Measurements from ENCODE around the gene PARPBP. TPM values are rescaled to one million over a fixed set of nuclear protein-coding genes. Genes with fewer than 3 reads are reported as not detected.

Gene PARPBP
- total and polyA plus RNA-seq, 2 of the 8 experiments (the other 6 are each of a cell fraction or from before 2014, with no cell fraction given), result 10.9 to 38.1 TPM

DNA sequence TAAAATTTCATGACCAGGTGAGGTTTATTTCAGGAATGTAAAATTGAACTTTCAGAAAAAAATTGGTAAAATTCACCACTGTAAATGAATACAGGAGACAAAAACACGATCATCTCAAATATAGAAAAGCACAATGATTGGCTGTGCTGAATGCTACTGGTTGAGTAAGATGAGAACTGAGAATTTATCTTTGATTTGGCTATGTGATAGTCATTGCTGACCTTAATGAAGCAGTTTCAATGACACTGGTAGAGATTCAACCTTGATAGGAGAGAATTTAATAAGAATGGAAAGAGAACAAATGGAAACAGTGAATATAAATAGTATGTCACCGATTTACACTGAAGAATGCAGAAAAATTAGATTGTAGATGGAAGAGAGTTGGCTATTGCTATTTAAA lies 84.0 kb downstream of the PARPBP start:
- no peak overlapping the region for H3K18ac ChIP-seq (ENCODE audit: extremely low read depth, low read length)
- H3K79me1 ChIP-seq (ENCODE audit: low read depth, low read length), result no peaks in the 10 kb centered on the region
- no peak for TF ChIP-seq BACH1 (IDR thresholded peaks at IDR 0.05; ENCODE audit: low read length)
- TF ChIP-seq HDAC6 (IDR thresholded peaks at IDR 0.05; ENCODE audit: low read depth, low read length), result no peak
- TF ChIP-seq SP2 (IDR thresholded peaks at IDR 0.05; ENCODE audit: low read length), result no peak
- no peak for TF ChIP-seq GTF2F1 (IDR thresholded peaks at IDR 0.05; ENCODE audit: borderline replicate concordance, low read depth, low read length)
- TF ChIP-seq ASH2L (IDR thresholded peaks at IDR 0.05; ENCODE audit: low read length), result no peak
- no peak overlapping the region for H2AK5ac ChIP-seq (ENCODE audit: low read depth, low read length)
- H3K23me2 ChIP-seq (ENCODE audit: low read depth, low read length), result no peaks in the 10 kb centered on the region; the same call in 1 of the 2 replicates
- WGBS, 2 experiments (ENCODE audit: extremely low coverage in 1 of 2, insufficient coverage in 1 of 2, insufficient read length in 1 of 2, insufficient replicate concordance in 2 of 2, low coverage in 1 of 2, low lambda C conversion rate in 2 of 2, missing lambda C conversion rate in 1 of 2), result 83% methylated on average over 2 of the region's 2 CpGs; no CpG with 5 or more reads in 1 of the 2 experiments
- H3K23ac ChIP-seq (ENCODE audit: insufficient read length), result no peak overlapping the region
- no peak overlapping the region for H3K56ac ChIP-seq (replicated peaks; ENCODE audit: insufficient read length, low read depth, low read length)
- DNase-seq (ENCODE audit: low read depth in 1 of 2, low spot score in 2 of 2) (no peak), FAIRE-seq (no peak)
- H2BK20ac ChIP-seq (ENCODE audit: low read length), result no peak overlapping the region
- no peak overlapping the region for H4K8ac ChIP-seq (ENCODE audit: extremely low read depth, insufficient read depth, low read length)
- H3K36me3 ChIP-seq (ENCODE audit: control insufficient read depth in 2 of 4, insufficient read depth in 4 of 4, low read length in 3 of 4), result peaks cover 0 to 28% (median 6%) of the 10 kb centered on the region in 4 experiments; a peak in 5 of 8 replicates
- H3K14ac ChIP-seq (ENCODE audit: insufficient read length), result no peak overlapping the region
- H3K79me2 ChIP-seq (ENCODE audit: control insufficient read depth in 1 of 2, insufficient read depth in 2 of 2, low read length in 2 of 2), result no peaks in the 10 kb centered on the region
- no peak overlapping the region for H3K9ac ChIP-seq (replicated peaks in 1 of 4; ENCODE audit: extremely low read depth in 1 of 4, low read depth in 3 of 4, low read length in 3 of 4)
- no peaks in the 10 kb centered on the region for H3K27me3 ChIP-seq (replicated peaks in 1 of 4; ENCODE audit: control insufficient read depth in 3 of 4, extremely low read depth in 1 of 4, insufficient read depth in 3 of 4, low read length in 3 of 4)
- no peak overlapping the region for H2AFZ ChIP-seq (ENCODE audit: low read length)
- H2BK120ac ChIP-seq (replicated peaks; ENCODE audit: low read depth, low read length), result no peak overlapping the region
- ChIA-PET CTCF (ENCODE audit: partially characterized antibody) (no interaction called here), POLR2A (ENCODE audit: partially characterized antibody) (no interaction called here)
- H3K9me3 ChIP-seq (ENCODE audit: insufficient read depth in 2 of 2, low read depth in 1 of 2, low read length in 1 of 2), result peaks cover 8 to 13% of the 10 kb centered on the region in 2 experiments; a peak in 3 of 4 replicates
- H2BK15ac ChIP-seq (ENCODE audit: low read length), result no peak overlapping the region
- no peak overlapping the region for H2BK12ac ChIP-seq (ENCODE audit: low read depth, low read length)
- no peak overlapping the region for H2BK5ac ChIP-seq (ENCODE audit: low read depth, low read length)
- H3K4me3 ChIP-seq (ENCODE audit: extremely low read depth in 1 of 4, insufficient read depth in 2 of 4, low read depth in 3 of 4, low read length in 4 of 4), result no peak overlapping the region
- H3K4me2 ChIP-seq (ENCODE audit: insufficient read depth in 1 of 2, low read depth in 2 of 2, low read length in 2 of 2), result no peak overlapping the region
- no peak overlapping the region for H4K91ac ChIP-seq (replicated peaks; ENCODE audit: insufficient read length, low read length)
- H4K5ac ChIP-seq (ENCODE audit: insufficient read length, low read depth, low read length), result no peak overlapping the region
- H3K4ac ChIP-seq (replicated peaks; ENCODE audit: insufficient read length, low read depth, low read length), result no peak overlapping the region
- H3K4me1 ChIP-seq (replicated peaks in 1 of 4; ENCODE audit: control insufficient read depth in 3 of 4, insufficient read depth in 4 of 4, low read length in 3 of 4), result no peaks in the 10 kb centered on the region
- H3K27ac ChIP-seq (ENCODE audit: low read depth, low read length), result no peak overlapping the region
- no peaks in the 10 kb centered on the region for H4K20me1 ChIP-seq (replicated peaks in 1 of 2; ENCODE audit: control insufficient read depth in 1 of 2, insufficient read depth in 2 of 2, low read length in 2 of 2)
